HepG2 (cell line): ENCODE results near the gene SLC16A5. TPM values are rescaled to one million over a fixed set of nuclear protein-coding genes. Genes with fewer than 3 reads are reported as not detected.

Experiments
- CBFB ChIP-seq: sonication (generic); formaldehyde crosslinking; IDR thresholded peaks from 2 replicates; pipeline ENCODE4 v1.4.0; 2020; ENCODE audit warnings: missing genetic modification reagents
- HNF4G ChIP-seq, 2 experiments: sonication (generic) in 1 of 2; formaldehyde crosslinking in 1 of 2; IDR thresholded peaks; 2 replicates each; pipeline versions ENCODE4 v1.4.0 to v1.6.1; 2011 to 2020; ENCODE audit warnings: borderline replicate concordance in 2 of 2, low read depth in 2 of 2, mild to moderate bottlenecking in 2 of 2, low read length in 1 of 2, missing genetic modification reagents in 1 of 2, moderate library complexity in 1 of 2
- JUND ChIP-seq: sonication (generic); formaldehyde crosslinking; IDR thresholded peaks from 2 replicates; pipeline ENCODE4 v1.8.0; 2022; ENCODE audit warnings: mild to moderate bottlenecking, missing genetic modification reagents
- KIAA2018 ChIP-seq: sonication (generic); formaldehyde crosslinking; IDR thresholded peaks from 2 replicates; pipeline ENCODE4 v1.5.0; 2020; ENCODE audit warnings: mild to moderate bottlenecking, missing genetic modification reagents, borderline replicate concordance
- KLF15 ChIP-seq: sonication (generic); formaldehyde crosslinking; IDR thresholded peaks from 2 replicates; pipeline ENCODE4 v1.8.1; 2023; ENCODE audit warnings: borderline replicate concordance, mild to moderate bottlenecking, inconsistent platforms, missing genetic modification reagents, mixed read lengths
- NBN ChIP-seq: fragments of 450-650 bp; conservative IDR thresholded peaks from 2 replicates; pipeline ENCODE4 v1.6.1; 2017
- PHB2 ChIP-seq: fragments of 450-650 bp; IDR thresholded peaks from 2 replicates; pipeline ENCODE4 v1.6.1; 2018; ENCODE audit not compliant: partially characterized antibody
- TEAD2 ChIP-seq: sonication (generic); formaldehyde crosslinking; IDR thresholded peaks from 2 replicates; pipeline ENCODE4 v1.9.0; 2021; ENCODE audit warnings: missing genetic modification reagents
- ZBTB40 ChIP-seq, 2 experiments: fragments of 450-650 bp in 1 of 2; sonication (generic) in 1 of 2; formaldehyde crosslinking in 1 of 2; IDR thresholded peaks; 2 replicates each; pipeline versions ENCODE4 v1.6.1 to v1.8.0; 2016 to 2022; ENCODE audit warnings: antibody characterized with exemption in 1 of 2, mild to moderate bottlenecking in 1 of 2, missing genetic modification reagents in 1 of 2
- ZNF562 ChIP-seq: sonication (generic); formaldehyde crosslinking; IDR thresholded peaks from 2 replicates; pipeline ENCODE4 v1.8.0; 2022; ENCODE audit warnings: missing genetic modification reagents, borderline replicate concordance
- polyA plus RNA-seq, 8 experiments: library from polyadenylated mRNA; depleted of rRNA in 3 of 8; stranded (reverse) in 7 of 8; unstranded in 1 of 8; fragments of >200 nt; fragmentation: Illumina TruSeq in 4 of 8; extraction: Trizol in 4 of 8; gene quantifications; 2 replicates each; pipeline versions ENCODE4 v1.2.1 to v1.2.3, GENCODE V29; 2011 to 2016; ENCODE audit warnings: low read depth in 4 of 8, missing spikeins in 1 of 8, mixed read lengths in 1 of 8; ENCODE audit not compliant: insufficient read depth in 1 of 8
- total RNA-seq, 5 experiments: library from RNA; depleted of rRNA; stranded (reverse); fragments of >200 nt; fragmentation: Illumina TruSeq; extraction: Trizol; gene quantifications; 2 replicates each; pipeline ENCODE4 v1.2.3, GENCODE V29; 2016; ENCODE audit warnings: low read depth in 1 of 5

SLC16A5 gene
- total and polyA plus RNA-seq, 2 of the 13 experiments (the other 11 are each of a cell fraction or from before 2014, with no cell fraction given): 0.69 to 5.6 TPM

DNA sequence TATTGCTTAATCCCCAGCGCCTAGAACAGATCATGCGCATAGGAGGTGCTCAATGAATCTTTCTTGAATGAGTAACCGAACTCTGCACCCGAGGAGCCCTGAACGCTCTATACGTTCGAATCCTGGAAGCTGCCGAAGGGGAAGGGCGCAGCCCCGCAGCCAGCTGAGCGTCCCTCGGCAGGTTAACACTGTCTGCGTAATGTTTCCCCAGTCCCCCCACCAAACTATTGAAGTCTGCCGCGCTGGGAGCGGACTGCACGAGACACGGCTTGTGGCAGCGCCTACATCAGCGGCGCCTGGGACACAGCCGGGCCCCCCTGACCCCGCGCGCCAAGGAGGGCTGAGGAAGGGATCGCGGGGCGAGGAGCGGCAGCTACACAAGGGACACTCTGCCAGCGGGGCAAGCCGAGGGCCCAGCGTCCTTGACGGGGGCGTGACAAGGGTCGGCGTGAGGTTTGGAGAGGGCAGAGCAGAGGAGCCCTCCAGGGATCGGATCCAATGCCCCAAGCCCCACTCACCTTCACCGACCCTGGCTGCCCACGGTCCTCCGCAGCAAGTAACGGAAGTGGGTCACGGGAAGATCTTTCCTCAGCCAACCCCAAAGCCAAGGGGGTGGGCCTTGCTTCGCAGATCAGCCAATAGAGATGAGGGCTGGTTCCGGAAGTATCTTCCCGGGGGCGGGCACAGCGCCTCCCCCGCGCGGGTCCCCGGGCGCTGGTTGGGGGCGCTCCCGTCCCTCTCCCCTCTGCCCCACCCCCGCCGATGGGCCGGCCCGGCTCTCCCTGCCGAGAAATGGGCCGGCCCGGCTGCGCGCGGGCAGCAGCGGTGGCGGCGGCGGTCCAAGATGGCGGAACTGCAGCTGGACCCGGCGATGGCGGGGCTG, 41.1 kb upstream of the SLC16A5 start, which contains the start of the genes ATP5PD and KCTD2 (continued):
- TF ChIP-seq KIAA2018 (CRISPR knock-in tag) (no peak), ZBTB40 (IDR thresholded peaks at IDR 0.05) (peak; percentile 78), ZBTB40 (CRISPR knock-in tag; IDR thresholded peaks at IDR 0.05) (no peak), ZNF562 (no peak), PHB2 (no peak), CBFB (CRISPR knock-in tag) (peak; percentile 70), KLF15 (CRISPR knock-in tag) (no peak), JUND (peak; percentile 72; the same call in 1 of the 2 replicates), TEAD2 (CRISPR knock-in tag) (no peak), HNF4G (IDR thresholded peaks at IDR 0.05; ENCODE audit: borderline replicate concordance, low read depth, low read length) (peak; percentile 23; the same call in 1 of the 2 replicates), HNF4G (CRISPR knock-in tag; IDR thresholded peaks at IDR 0.05; ENCODE audit: borderline replicate concordance, low read depth) (peak; percentile 21), NBN (no peak)
